HG03571 (cell line): Measurements from ENCODE around the gene SLC8A2.

ENCODE experiments used
- ATAC-seq: cut with Tn5 transposase; IDR thresholded peaks from one replicate; pipeline ENCODE4 v1.9.1; 2021; ENCODE audit not compliant: unreplicated experiment

The SLC8A2 gene

GRCh38 chr19:47433121-47433520 lies 38.6 kb downstream of the SLC8A2 start:
- no peak for ATAC-seq

- no peak for ATAC-seq
These were observed 39.2 kb downstream of the SLC8A2 start for GRCh38 chr19:47432499-47432898.

GRCh38 chr19:47432091-47432490 lies 39.6 kb downstream of the SLC8A2 start:
- ATAC-seq = no peak

- ATAC-seq = no peak
These were observed 41.5 kb downstream of the SLC8A2 start for GRCh38 chr19:47430041-47430802.

GRCh38 chr19:47429140-47429793 lies 42.4 kb downstream of the SLC8A2 start:
- no peak for ATAC-seq

- ATAC-seq = no peak
These were observed 43.4 kb downstream of the SLC8A2 start for GRCh38 chr19:47428177-47428894.

- no peak for ATAC-seq
These were observed 44.2 kb downstream of the SLC8A2 start for GRCh38 chr19:47427241-47428176.

GRCh38 chr19:47423203-47423882 lies 48.4 kb downstream of the SLC8A2 start:
- ATAC-seq = no peak

- ATAC-seq = no peak
These were observed 49.1 kb downstream of the SLC8A2 start for GRCh38 chr19:47422417-47423163.

GRCh38 chr19:47421844-47422395 lies 49.8 kb downstream of the SLC8A2 start:
- no peak for ATAC-seq

GRCh38 chr19:47421244-47421786 lies 50.4 kb downstream of the SLC8A2 start:
- ATAC-seq = no peak

- no peak for ATAC-seq
These were observed 51.9 kb downstream of the SLC8A2 start for GRCh38 chr19:47419789-47420188.

GRCh38 chr19:47419030-47419783 lies 52.5 kb downstream of the SLC8A2 start, which contains the start of gene MEIS3:
TSS of gene MEIS3 (minus strand) at chr19:47419527. CDS start at chr19:47419081, 446 bp downstream.
- ATAC-seq = no peak

- ATAC-seq = no peak
These were observed 53.0 kb downstream of the SLC8A2 start for GRCh38 chr19:47418692-47419029.

- ATAC-seq = no peak
These were observed 53.7 kb downstream of the SLC8A2 start for GRCh38 chr19:47417746-47418691.

- no peak for ATAC-seq
These were observed 54.5 kb downstream of the SLC8A2 start for GRCh38 chr19:47417107-47417745.

GRCh38 chr19:47416643-47416985 lies 55.1 kb downstream of the SLC8A2 start:
- no peak for ATAC-seq
